OCI-LY1 (cell line): ENCODE data around the gene DRAM1.

Experiments used
- EZH2 ChIP-seq: fragments of 200-600 bp; sonication (generic), shearing (Covaris generic); IDR thresholded peaks from 2 replicates; pipeline ENCODE4 v1.8.0; 2017; ENCODE audit warnings: borderline replicate concordance, mixed run types, mild to moderate bottlenecking, antibody characterized with exemption, low read length, moderate library complexity, mixed read lengths
- TF ChIP-seq, protein P1 (sequence below): fragments of 200-600 bp; sonication (generic), shearing (Covaris generic); IDR thresholded peaks from 2 replicates; pipeline ENCODE4 v1.5.1; 2017; ENCODE audit warnings: mild to moderate bottlenecking, antibody characterized with exemption, low read length, moderate library complexity, mixed read lengths

DNA sequence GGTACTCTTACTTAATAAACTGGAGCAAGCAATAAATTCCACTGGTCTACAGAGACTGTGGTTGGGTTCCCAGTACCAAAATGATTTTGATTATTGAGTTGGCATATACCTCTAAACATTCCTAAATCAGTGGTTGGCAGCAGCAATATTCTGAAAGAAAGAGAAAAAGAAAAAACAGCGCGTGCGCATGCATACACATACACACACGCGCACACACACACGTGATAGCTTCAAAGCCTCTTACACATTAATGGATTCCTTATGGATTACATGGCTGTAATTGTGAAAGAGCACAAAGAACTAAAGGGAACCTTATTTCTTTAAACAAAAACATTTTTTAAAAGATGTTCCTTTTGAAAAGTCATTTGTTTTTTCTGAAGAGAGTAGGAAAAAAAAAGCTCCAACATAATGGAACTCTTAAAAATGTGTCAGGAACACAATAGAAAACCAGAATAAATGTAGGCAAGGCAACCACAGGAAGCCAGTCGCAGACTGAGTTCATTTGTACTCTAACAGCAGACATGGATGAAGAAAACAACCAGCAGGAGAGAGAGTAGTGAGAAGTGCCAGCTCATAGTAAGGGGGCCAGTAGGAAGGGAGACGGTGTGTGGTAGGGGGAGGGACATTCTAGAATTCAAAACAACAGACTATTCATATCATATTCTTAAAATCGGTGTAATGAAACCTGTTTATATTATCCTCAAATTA is 80.0 kb downstream of the DRAM1 start:
- no peak for TF ChIP-seq EZH2
- TF ChIP-seq, protein P1, sequence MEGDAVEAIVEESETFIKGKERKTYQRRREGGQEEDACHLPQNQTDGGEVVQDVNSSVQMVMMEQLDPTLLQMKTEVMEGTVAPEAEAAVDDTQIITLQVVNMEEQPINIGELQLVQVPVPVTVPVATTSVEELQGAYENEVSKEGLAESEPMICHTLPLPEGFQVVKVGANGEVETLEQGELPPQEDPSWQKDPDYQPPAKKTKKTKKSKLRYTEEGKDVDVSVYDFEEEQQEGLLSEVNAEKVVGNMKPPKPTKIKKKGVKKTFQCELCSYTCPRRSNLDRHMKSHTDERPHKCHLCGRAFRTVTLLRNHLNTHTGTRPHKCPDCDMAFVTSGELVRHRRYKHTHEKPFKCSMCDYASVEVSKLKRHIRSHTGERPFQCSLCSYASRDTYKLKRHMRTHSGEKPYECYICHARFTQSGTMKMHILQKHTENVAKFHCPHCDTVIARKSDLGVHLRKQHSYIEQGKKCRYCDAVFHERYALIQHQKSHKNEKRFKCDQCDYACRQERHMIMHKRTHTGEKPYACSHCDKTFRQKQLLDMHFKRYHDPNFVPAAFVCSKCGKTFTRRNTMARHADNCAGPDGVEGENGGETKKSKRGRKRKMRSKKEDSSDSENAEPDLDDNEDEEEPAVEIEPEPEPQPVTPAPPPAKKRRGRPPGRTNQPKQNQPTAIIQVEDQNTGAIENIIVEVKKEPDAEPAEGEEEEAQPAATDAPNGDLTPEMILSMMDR: no peak
